Urinary bladder (tissue), 4 donors: Measurements from ENCODE around the gene FOXI1. TPM values are rescaled to one million over a fixed set of nuclear protein-coding genes. Genes with fewer than 3 reads are reported as not detected.

Experiments
- DNase-seq: peaks from one replicate; pipeline ENCODE4 v3.0.0-alpha.2; 2015; ENCODE audit errors: extremely low spot score
- H3K27ac ChIP-seq: one replicate; pipeline ENCODE4 v1.5.1; 2013; ENCODE audit warnings: low read depth, mild to moderate bottlenecking, moderate library complexity
- H3K36me3 ChIP-seq: one replicate; pipeline ENCODE4 v1.6.1; 2013; ENCODE audit warnings: mild to moderate bottlenecking, moderate library complexity; ENCODE audit not compliant: insufficient read depth
- H3K4me1 ChIP-seq: one replicate; pipeline ENCODE4 v1.6.1; 2013; ENCODE audit warnings: mild to moderate bottlenecking, moderate library complexity; ENCODE audit not compliant: insufficient read depth
- H3K4me3 ChIP-seq: one replicate; pipeline ENCODE4 v1.5.1; 2013; ENCODE audit warnings: low read depth, low read length
- WGBS: extraction: QIAGEN DNeasy Blood & Tissue Kit; methylation state at CpG from one replicate; pipeline ENCODE4 v1.1.7; 2013; 5-methylcytosine and 5-hydroxymethylcytosine counted together
- polyA plus RNA-seq: library from polyadenylated mRNA; stranded (reverse); fragments of 200-250 nt; gene quantifications from one replicate; pipeline ENCODE4 v1.2.3, GENCODE V29; 2013
- total RNA-seq: library from RNA; depleted of rRNA; stranded (reverse); fragments of >200 nt; gene quantifications from one replicate; pipeline ENCODE4 v1.2.3, GENCODE V29; 2014
- donor health status: healthy with polysubstance abuse.
- donor health status: healthy.

FOXI1 gene
- total and polyA plus RNA-seq, 2 donors, result not detected

DNA sequence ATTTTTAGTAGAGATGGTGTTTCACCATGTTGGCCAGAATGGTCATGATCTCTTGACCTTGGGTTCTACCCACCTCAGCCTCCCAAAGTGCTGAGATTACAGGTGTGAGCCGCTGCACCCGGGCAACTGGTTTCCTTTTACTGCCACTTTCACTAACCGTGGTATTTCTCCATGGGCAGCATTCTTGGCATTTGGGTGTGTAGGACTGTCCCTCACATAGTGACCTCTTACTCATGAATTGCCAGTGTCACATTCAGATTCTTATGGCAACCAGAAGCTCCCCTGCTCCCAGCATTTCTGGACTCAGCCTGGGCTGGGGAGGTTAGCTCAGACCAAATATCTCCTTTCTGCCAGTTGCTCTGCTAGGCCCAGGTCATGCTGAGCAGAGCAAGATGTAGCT, 50.1 kb downstream of the FOXI1 start:
- no peaks in the 10 kb centered on the region for H3K36me3 ChIP-seq
- no peaks in the 10 kb centered on the region for H3K4me1 ChIP-seq
- no peak overlapping the region for H3K4me3 ChIP-seq
- no peak for DNase-seq
- 97% methylated on average over 3 of the region's 3 CpGs for WGBS
- H3K27ac ChIP-seq, result no peak overlapping the region

DNA sequence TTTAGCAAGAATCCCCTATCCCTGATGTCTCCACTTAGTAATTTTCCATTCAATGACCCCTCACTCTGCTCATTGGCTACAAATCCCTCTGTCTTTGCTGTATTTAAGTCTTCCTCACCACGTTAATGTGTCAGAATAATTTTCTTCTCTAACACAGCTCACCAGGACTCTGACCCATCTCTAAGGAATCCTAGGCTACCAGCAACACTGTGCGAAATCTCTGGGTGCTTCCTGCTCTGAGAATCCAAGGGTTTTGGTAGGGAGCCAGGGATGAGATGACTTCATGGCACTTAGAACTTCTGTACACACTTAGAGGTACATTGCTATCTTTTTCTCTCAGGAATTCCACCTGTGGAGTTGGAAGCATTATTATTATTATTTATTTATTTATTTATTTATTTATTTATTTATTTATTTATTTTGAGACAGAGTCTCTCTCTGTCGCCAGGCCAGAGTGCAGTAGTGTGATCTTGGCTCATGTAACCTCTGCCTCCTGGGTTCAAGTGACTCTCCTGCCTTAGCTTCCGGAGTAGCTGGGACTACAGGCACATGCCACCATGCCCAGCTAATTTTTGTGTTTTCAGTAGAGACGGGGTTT, 53.5 kb downstream of the FOXI1 start:
- DNase-seq, result no peak
- no peak overlapping the region for H3K27ac ChIP-seq
- WGBS, result 71% methylated on average over 5 of the region's 5 CpGs
- H3K4me1 ChIP-seq, result no peaks in the 10 kb centered on the region
- no peak overlapping the region for H3K4me3 ChIP-seq
- no peaks in the 10 kb centered on the region for H3K36me3 ChIP-seq

Other genes with a start within 250 kb of the FOXI1 start
- 0.26 TPM for gene INSYN2B, start 125.4 kb upstream of the FOXI1 start, total RNA-seq
- gene INSYN2B, start 125.4 kb upstream of the FOXI1 start, polyA plus RNA-seq, result 0.05 TPM
- gene C5orf58, start 127.1 kb downstream of the FOXI1 start, total RNA-seq, result not detected
- 0.70 TPM for gene C5orf58, start 127.1 kb downstream of the FOXI1 start, polyA plus RNA-seq
- 8.4 TPM for gene LCP2, start 191.9 kb downstream of the FOXI1 start, total RNA-seq
- 8.5 TPM for gene LCP2, start 191.9 kb downstream of the FOXI1 start, polyA plus RNA-seq